Activated CD4-positive, alpha-beta memory T cell treated with anti-CD3 and anti-CD28 coated beads, Interleukin-2, amount 10 ng/mL, durations not matched to agents 7 days and 5 days (primary cell): ENCODE results near the gene OCSTAMP. TPM values are rescaled to one million over a fixed set of nuclear protein-coding genes. Genes with fewer than 3 reads are reported as not detected.

Source experiments
- CTCF ChIA-PET: fragments of 350-600 bp; sonication (Branson Sonifier 250); formaldehyde crosslinking; loops from one replicate; lab custom pipeline; 2021; ENCODE audit warnings: antibody characterized with exemption, inconsistent platforms; lab: Charles Lee
- POLR2A ChIA-PET: fragments of 350-600 bp; sonication (Branson Sonifier 250); formaldehyde crosslinking; loops from one replicate; lab custom pipeline; 2021; ENCODE audit warnings: antibody characterized with exemption; lab: Charles Lee
- DNase-seq: peaks from one replicate; pipeline ENCODE4 v3.0.0-alpha.2; 2020
- H3K27ac Mint-ChIP-seq: one replicate; pipeline ENCODE4 v1.8.0; 2021; ENCODE audit warnings: mild to moderate bottlenecking, mixed read lengths
- H3K27me3 Mint-ChIP-seq: one replicate; pipeline ENCODE4 v1.8.0; 2021; ENCODE audit warnings: mixed read lengths
- H3K36me3 Mint-ChIP-seq: one replicate; pipeline ENCODE4 v1.8.0; 2021; ENCODE audit warnings: low read depth, mixed read lengths
- H3K4me1 Mint-ChIP-seq: one replicate; pipeline ENCODE4 v1.8.0; 2021; ENCODE audit warnings: mixed read lengths
- H3K4me3 Mint-ChIP-seq: one replicate; pipeline ENCODE4 v1.8.0; 2021; ENCODE audit warnings: mild to moderate bottlenecking, mixed read lengths
- H3K9me3 Mint-ChIP-seq: one replicate; pipeline ENCODE4 v1.8.0; 2021; ENCODE audit warnings: mixed read lengths
- total RNA-seq, 2 experiments: library from RNA; stranded (reverse); gene quantifications; one replicate each; pipeline ENCODE4 v1.2.3, GENCODE V29; 2021

OCSTAMP gene
- total RNA-seq, 2 experiments from 2014 or later, result 0.15 TPM; not detected in 1

- CTCF ChIA-PET, result no interaction called here
- no peak overlapping the region for H3K4me3 Mint-ChIP-seq
- peaks cover 36% of the 10 kb centered on the region for H3K27me3 Mint-ChIP-seq
- peaks cover 16% of the 10 kb centered on the region for H3K4me1 Mint-ChIP-seq
- DNase-seq, result no peak
- H3K27ac Mint-ChIP-seq, result no peak overlapping the region
- H3K9me3 Mint-ChIP-seq, result peaks cover 3% of the 10 kb centered on the region
- POLR2A ChIA-PET, result no interaction called here
- H3K36me3 Mint-ChIP-seq, result no peaks in the 10 kb centered on the region
Observed at GRCh38 chr20:46570956-46571355, 20.5 kb upstream of the OCSTAMP start.

- ChIA-PET CTCF (interaction anchor here (0.6 kb wide), 1 partner anchor 111 kb away, joined by 4 read pairs; no protein-coding TSS in a partner anchor), POLR2A (no interaction called here)
- DNase-seq, result no peak
- H3K36me3 Mint-ChIP-seq, result no peaks in the 10 kb centered on the region
- no peak overlapping the region for H3K27ac Mint-ChIP-seq
- H3K4me3 Mint-ChIP-seq, result no peak overlapping the region
- peaks cover 40% of the 10 kb centered on the region for H3K27me3 Mint-ChIP-seq
- H3K4me1 Mint-ChIP-seq, result peaks cover 13% of the 10 kb centered on the region
- peaks cover 3% of the 10 kb centered on the region for H3K9me3 Mint-ChIP-seq
Observed at GRCh38 chr20:46569961-46570360, 19.5 kb upstream of the OCSTAMP start.

DNA sequence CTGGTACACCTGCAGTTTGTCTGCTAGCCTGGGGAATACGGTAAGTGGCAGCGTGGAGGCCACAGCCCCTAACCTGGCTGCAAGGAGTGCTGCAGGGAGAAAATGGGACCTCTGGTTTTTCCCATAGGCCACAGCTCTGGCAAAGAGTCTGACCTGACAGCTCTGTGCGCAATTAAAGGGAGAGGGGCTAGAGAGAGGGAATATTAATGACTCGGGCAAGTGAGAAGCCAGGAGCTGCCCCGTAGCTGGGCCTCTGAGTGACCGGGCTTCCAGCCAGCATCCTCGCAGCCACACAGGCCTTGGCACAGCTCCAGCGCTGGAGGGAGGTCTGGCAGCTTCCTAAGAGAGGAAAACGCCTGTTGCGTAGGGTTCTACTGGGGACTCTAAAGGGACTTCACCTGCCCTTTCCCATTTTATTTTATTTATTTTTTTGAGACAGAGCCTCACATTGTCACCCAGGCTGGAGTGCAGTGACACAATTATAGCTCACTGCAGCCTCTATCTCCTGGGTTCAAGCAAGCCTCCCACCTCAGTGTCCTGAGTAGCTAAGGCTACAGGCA lies 18.2 kb upstream of the OCSTAMP start:
- CTCF ChIA-PET, result interaction anchor here (1.4 kb wide), 1 partner anchor 17 kb away, joined by 5 read pairs; no protein-coding TSS in a partner anchor

GRCh38 chr20:46566125-46566524 lies 15.7 kb upstream of the OCSTAMP start:
- peaks cover 27% of the 10 kb centered on the region for H3K27me3 Mint-ChIP-seq
- POLR2A ChIA-PET, result interaction anchor here (1.5 kb wide), 1 partner anchor 9 kb away, joined by 3 read pairs; no protein-coding TSS in a partner anchor
- H3K27ac Mint-ChIP-seq, result no peak overlapping the region
- CTCF ChIA-PET, result no interaction called here
- H3K9me3 Mint-ChIP-seq, result no peaks in the 10 kb centered on the region
- peaks cover 5% of the 10 kb centered on the region for H3K4me1 Mint-ChIP-seq
- H3K36me3 Mint-ChIP-seq, result no peaks in the 10 kb centered on the region
- no peak for DNase-seq
- H3K4me3 Mint-ChIP-seq, result no peak overlapping the region

More for the DNA sequence above, 18.2 kb upstream of the OCSTAMP start:
- H3K27me3 Mint-ChIP-seq, result peaks cover 40% of the 10 kb centered on the region
- no peaks in the 10 kb centered on the region for H3K36me3 Mint-ChIP-seq
- H3K4me1 Mint-ChIP-seq, result peaks cover 8% of the 10 kb centered on the region
- no peak for DNase-seq
- POLR2A ChIA-PET, result no interaction called here
- H3K9me3 Mint-ChIP-seq, result peaks cover 3% of the 10 kb centered on the region
- no peak overlapping the region for H3K4me3 Mint-ChIP-seq
- H3K27ac Mint-ChIP-seq, result no peak overlapping the region

- ChIA-PET POLR2A (interaction anchor here (0.9 to 1.5 kb wide), 2 partner anchors 20 to 126 kb away, joined by 4 to 7 read pairs; partner anchors contain the start of gene TP53RK), CTCF (interaction anchor here (0.7 to 1.6 kb wide), 3 partner anchors 10 to 20 kb away, joined by 3 to 5 read pairs (median 3); no protein-coding TSS in a partner anchor)
- peaks cover 16% of the 10 kb centered on the region for H3K27me3 Mint-ChIP-seq
- no peak overlapping the region for H3K4me3 Mint-ChIP-seq
- no peak overlapping the region for H3K27ac Mint-ChIP-seq
- H3K36me3 Mint-ChIP-seq, result peaks cover 4% of the 10 kb centered on the region
- H3K9me3 Mint-ChIP-seq, result no peaks in the 10 kb centered on the region
- peaks cover 22% of the 10 kb centered on the region for H3K4me1 Mint-ChIP-seq
- no peak for DNase-seq
Observed at GRCh38 chr20:46564241-46564957, 13.9 kb upstream of the OCSTAMP start.

DNA sequence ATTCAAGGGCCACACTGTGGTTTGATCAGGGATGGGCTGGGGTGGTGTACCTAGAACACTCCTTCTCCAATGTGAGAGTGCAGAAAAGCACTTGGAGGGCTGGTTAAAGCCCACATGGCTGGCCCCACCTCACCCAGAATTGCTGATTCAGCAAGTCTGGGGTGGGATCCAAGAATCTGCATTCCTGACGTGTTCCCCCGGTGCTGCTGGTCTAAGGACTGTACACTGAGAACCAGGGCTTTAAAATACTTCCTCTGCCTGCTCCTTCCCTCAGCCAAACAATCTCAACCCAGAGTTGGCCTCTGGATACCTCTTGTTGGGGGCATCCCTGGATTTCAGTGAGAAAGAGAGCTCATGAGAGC lies 13.4 kb upstream of the OCSTAMP start:
- Mint-ChIP-seq H3K36me3 (peaks cover 4% of the 10 kb centered on the region), H3K27me3 (peaks cover 16% of the 10 kb centered on the region), H3K4me1 (peaks cover 25% of the 10 kb centered on the region), H3K27ac (no peak overlapping the region), H3K9me3 (no peaks in the 10 kb centered on the region), H3K4me3 (no peak overlapping the region)
- no peak for DNase-seq
- POLR2A ChIA-PET, result interaction anchor here (1.5 kb wide), 1 partner anchor 126 kb away, joined by 7 read pairs; the partner anchor contains the start of gene TP53RK
- CTCF ChIA-PET, result interaction anchor here (0.7 to 1.6 kb wide), 3 partner anchors 11 to 19 kb away, joined by 3 to 5 read pairs (median 3); no protein-coding TSS in a partner anchor

DNA sequence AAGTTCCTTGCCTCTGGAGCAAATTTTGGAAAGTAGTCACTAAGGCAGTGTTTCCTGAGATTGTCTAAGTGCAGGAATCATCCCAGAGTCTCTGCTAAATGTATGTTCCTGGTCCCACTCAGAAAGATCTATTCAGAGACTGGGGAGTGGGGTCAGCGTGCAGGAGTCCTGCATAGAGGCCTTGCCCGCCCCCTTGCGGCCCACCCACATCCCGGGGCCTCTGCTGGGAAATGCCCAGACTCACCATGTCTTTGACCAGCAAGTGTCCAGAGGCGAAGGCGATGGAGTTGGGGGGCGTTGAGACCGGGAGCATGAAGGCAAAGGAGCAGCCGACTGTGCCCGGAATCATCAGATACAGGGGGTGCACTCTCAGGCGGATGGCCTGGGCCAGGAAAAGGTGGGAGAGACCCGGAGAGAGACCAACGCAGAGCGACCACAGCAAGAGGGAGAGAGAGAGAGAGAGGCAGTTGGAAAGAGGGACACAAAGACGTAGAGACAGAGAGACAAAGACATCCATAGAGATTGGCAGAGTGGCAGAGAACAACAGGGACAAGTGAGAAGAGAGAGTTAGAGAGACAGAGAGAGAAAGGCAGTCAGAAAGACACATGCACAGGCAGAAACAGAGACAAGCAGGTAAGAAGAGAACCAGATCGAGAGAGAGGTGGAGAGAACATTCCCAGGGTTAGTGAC lies 12.9 kb upstream of the OCSTAMP start:
- peaks cover 13% of the 10 kb centered on the region for H3K27me3 Mint-ChIP-seq
- no peak overlapping the region for H3K27ac Mint-ChIP-seq
- CTCF ChIA-PET, result interaction anchor here (0.8 to 2.4 kb wide), 7 partner anchors 11 to 119 kb away, joined by 3 to 20 read pairs (median 5); no protein-coding TSS in a partner anchor
- DNase-seq, result no peak
- peaks cover 29% of the 10 kb centered on the region for H3K4me1 Mint-ChIP-seq
- H3K9me3 Mint-ChIP-seq, result no peaks in the 10 kb centered on the region
- H3K4me3 Mint-ChIP-seq, result no peak overlapping the region
- H3K36me3 Mint-ChIP-seq, result peaks cover 4% of the 10 kb centered on the region
- POLR2A ChIA-PET, result interaction anchor here (1.4 kb wide), 1 partner anchor 50 kb away, joined by 3 read pairs; the partner anchor contains the start of gene ZNF334

- Mint-ChIP-seq H3K4me3 (no peak overlapping the region), H3K27me3 (peaks cover 11% of the 10 kb centered on the region), H3K27ac (no peak overlapping the region), H3K36me3 (peaks cover 4% of the 10 kb centered on the region), H3K9me3 (no peaks in the 10 kb centered on the region), H3K4me1 (peaks cover 35% of the 10 kb centered on the region)
- POLR2A ChIA-PET, result interaction anchor here (1.4 to 1.9 kb wide), 2 partner anchors 10 to 50 kb away, joined by 3 to 8 read pairs; partner anchors contain the start of gene ZNF334
- DNase-seq, result peak; percentile 74
- CTCF ChIA-PET, result interaction anchor here (0.6 to 2.4 kb wide), 10 partner anchors 10 to 697 kb away, joined by 3 to 20 read pairs (median 6); partner anchors contain the start of genes OCSTAMP and TP53RK
Observed at GRCh38 chr20:46562373-46563169, 12.1 kb upstream of the OCSTAMP start.

GRCh38 chr20:46562009-46562372 lies 11.5 kb upstream of the OCSTAMP start:
- H3K36me3 Mint-ChIP-seq, result peaks cover 6% of the 10 kb centered on the region
- no peak for DNase-seq
- H3K9me3 Mint-ChIP-seq, result no peaks in the 10 kb centered on the region
- no peak overlapping the region for H3K4me3 Mint-ChIP-seq
- H3K27ac Mint-ChIP-seq, result no peak overlapping the region
- peaks cover 38% of the 10 kb centered on the region for H3K4me1 Mint-ChIP-seq
- CTCF ChIA-PET, result interaction anchor here (0.6 to 2.4 kb wide), 8 partner anchors 10 to 733 kb away, joined by 3 to 20 read pairs (median 6); partner anchors contain the start of genes OCSTAMP and TP53RK
- peaks cover 8% of the 10 kb centered on the region for H3K27me3 Mint-ChIP-seq
- POLR2A ChIA-PET, result interaction anchor here (1.4 to 1.9 kb wide), 2 partner anchors 9 to 49 kb away, joined by 3 to 8 read pairs; partner anchors contain the start of gene ZNF334

- H3K27ac Mint-ChIP-seq, result no peak overlapping the region
- no peak overlapping the region for H3K4me3 Mint-ChIP-seq
- peaks cover 53% of the 10 kb centered on the region for H3K4me1 Mint-ChIP-seq
- DNase-seq, result no peak
- ChIA-PET CTCF (interaction anchor here (0.8 to 2.3 kb wide), 2 partner anchors 10 to 15 kb away, joined by 4 to 13 read pairs; no protein-coding TSS in a partner anchor), POLR2A (interaction anchor here (1.2 kb wide), 1 partner anchor 130 kb away, joined by 3 read pairs; the partner anchor contains the start of gene TP53RK)
- no peaks in the 10 kb centered on the region for H3K9me3 Mint-ChIP-seq
- no peaks in the 10 kb centered on the region for H3K27me3 Mint-ChIP-seq
- peaks cover 8% of the 10 kb centered on the region for H3K36me3 Mint-ChIP-seq
Observed at GRCh38 chr20:46559685-46560440, 9.4 kb upstream of the OCSTAMP start.

DNA sequence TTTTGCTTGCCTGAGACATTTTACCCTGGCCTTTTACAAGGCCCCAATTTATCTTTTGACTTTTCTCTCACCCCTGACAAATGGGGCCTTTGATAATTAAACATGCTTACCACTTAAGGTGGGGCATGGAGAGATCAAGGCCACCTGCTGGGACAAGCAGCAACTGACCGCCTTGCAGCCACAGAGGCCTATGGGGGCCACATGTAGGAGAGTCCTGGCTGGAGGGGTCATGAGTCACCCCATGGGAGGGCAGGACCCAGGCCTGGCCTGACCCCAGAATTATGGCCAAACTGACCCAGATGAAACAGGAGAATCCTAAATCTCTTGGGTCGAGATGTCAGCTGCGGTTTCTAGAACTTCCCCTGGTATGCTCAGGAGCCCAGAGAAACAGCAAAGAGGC lies 8.5 kb upstream of the OCSTAMP start:
- no peak overlapping the region for H3K4me3 Mint-ChIP-seq
- H3K9me3 Mint-ChIP-seq, result no peaks in the 10 kb centered on the region
- H3K27ac Mint-ChIP-seq, result no peak overlapping the region
- ChIA-PET CTCF (interaction anchor here (0.7 to 2.3 kb wide), 4 partner anchors 9 to 127 kb away, joined by 3 to 13 read pairs (median 4); no protein-coding TSS in a partner anchor), POLR2A (interaction anchor here (1.2 kb wide), 1 partner anchor 131 kb away, joined by 3 read pairs; the partner anchor contains the start of gene TP53RK)
- peaks cover 8% of the 10 kb centered on the region for H3K36me3 Mint-ChIP-seq
- H3K4me1 Mint-ChIP-seq, result peaks cover 61% of the 10 kb centered on the region
- no peak for DNase-seq
- H3K27me3 Mint-ChIP-seq, result no peaks in the 10 kb centered on the region
